Activated CD4-positive, alpha-beta memory T cell treated with anti-CD3 and anti-CD28 coated beads for 36 hours (primary cell): ENCODE measurements around the gene SLCO2A1. TPM values are rescaled to one million over a fixed set of nuclear protein-coding genes. Genes with fewer than 3 reads are reported as not detected.

Source experiments
- CTCF ChIA-PET: fragments of 350-600 bp; sonication (Branson Sonifier 250); formaldehyde crosslinking; loops from one replicate; lab custom pipeline; 2021; ENCODE audit warnings: antibody characterized with exemption, inconsistent platforms; lab: Charles Lee
- POLR2A ChIA-PET: fragments of 350-600 bp; sonication (Branson Sonifier 250); formaldehyde crosslinking; loops from one replicate; lab custom pipeline; 2021; ENCODE audit warnings: antibody characterized with exemption; lab: Charles Lee
- DNase-seq: peaks from one replicate; pipeline ENCODE4 v3.0.0-alpha.2; 2020
- H3K27ac Mint-ChIP-seq: one replicate; pipeline ENCODE4 v1.8.0; 2021; ENCODE audit warnings: mixed read lengths
- H3K27me3 Mint-ChIP-seq: one replicate; pipeline ENCODE4 v1.8.0; 2021; ENCODE audit warnings: mixed read lengths
- H3K36me3 Mint-ChIP-seq: one replicate; pipeline ENCODE4 v1.8.0; 2021; ENCODE audit warnings: mixed read lengths
- H3K4me1 Mint-ChIP-seq: one replicate; pipeline ENCODE4 v1.8.0; 2021; ENCODE audit warnings: low read depth, mixed read lengths
- H3K4me3 Mint-ChIP-seq: one replicate; pipeline ENCODE4 v1.8.0; 2021; ENCODE audit warnings: mild to moderate bottlenecking, mixed read lengths
- H3K9me3 Mint-ChIP-seq: one replicate; pipeline ENCODE4 v1.8.0; 2021; ENCODE audit warnings: mixed read lengths
- intact Hi-C: fragments of 100-400 bp; cut with micrococcal nuclease; formaldehyde crosslinking; loops from one replicate; pipeline ENCODE4 v1.15.1; 2023
- total RNA-seq, 2 experiments: library from RNA; stranded (reverse); gene quantifications; one replicate each; pipeline ENCODE4 v1.2.3, GENCODE V29; 2021

Gene SLCO2A1
- total RNA-seq, 2 experiments from 2014 or later = not detected

DNA sequence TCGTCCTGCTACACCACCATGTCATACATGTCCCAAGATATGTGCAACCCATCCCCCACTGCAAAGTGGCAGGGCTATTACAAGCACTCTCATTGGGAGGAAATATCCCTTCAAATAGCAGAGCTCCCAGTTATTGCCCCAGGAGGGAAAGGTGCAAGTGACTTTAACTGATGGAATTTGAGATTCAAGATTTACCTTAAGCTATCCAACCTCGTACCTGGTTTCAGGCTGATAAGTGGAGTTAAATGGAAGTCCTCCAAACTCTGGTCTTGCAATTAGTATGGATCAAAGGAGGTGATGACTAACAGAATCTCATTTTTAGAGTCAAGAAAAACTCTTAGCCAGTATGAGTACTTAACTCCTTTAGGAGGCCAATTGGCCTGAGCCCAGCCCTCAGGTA lies 2.1 kb downstream of the SLCO2A1 start:
- peaks cover 26% of the 10 kb centered on the region for H3K27me3 Mint-ChIP-seq
- H3K36me3 Mint-ChIP-seq = no peaks in the 10 kb centered on the region
- DNase-seq = no peak
- no peak overlapping the region for H3K4me3 Mint-ChIP-seq
- H3K9me3 Mint-ChIP-seq = no peaks in the 10 kb centered on the region
- CTCF ChIA-PET = no interaction called here
- H3K27ac Mint-ChIP-seq = no peak overlapping the region
- intact Hi-C loops = no loop called here
- POLR2A ChIA-PET = no interaction called here
- H3K4me1 Mint-ChIP-seq = peaks cover 5% of the 10 kb centered on the region

DNA sequence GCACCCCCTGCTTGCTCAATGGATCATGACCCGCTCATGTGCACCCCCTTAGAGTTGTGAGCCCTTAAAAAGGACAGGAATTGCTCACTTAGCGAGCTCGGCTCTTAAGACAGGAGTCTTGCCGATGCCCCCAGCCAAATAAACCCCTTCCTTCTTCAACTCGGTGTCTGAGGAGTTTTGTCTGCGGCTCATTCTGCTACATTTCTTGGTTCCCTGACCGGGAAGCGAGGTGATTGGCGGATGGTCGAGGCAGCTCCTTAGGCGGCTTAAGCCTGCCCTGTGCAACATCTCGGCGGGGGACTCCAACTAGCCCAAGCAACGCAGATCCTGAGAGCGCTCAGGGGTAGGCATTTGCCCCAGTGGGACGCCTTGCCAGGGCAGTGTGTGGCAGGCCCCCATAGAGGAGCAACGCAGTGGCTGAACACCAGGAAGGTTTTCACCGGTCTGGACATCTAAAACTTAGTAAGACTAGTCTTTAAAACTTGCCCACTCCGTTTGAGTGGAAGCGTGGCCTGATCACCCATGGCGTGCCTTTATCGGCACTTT lies 9.5 kb downstream of the SLCO2A1 start:
- ChIA-PET POLR2A (no interaction called here), CTCF (no interaction called here)
- intact Hi-C loops = no loop called here
- H3K9me3 Mint-ChIP-seq = no peaks in the 10 kb centered on the region
- no peaks in the 10 kb centered on the region for H3K36me3 Mint-ChIP-seq
- DNase-seq = no peak
- H3K4me3 Mint-ChIP-seq = no peak overlapping the region
- no peaks in the 10 kb centered on the region for H3K4me1 Mint-ChIP-seq
- H3K27me3 Mint-ChIP-seq = peaks cover 2% of the 10 kb centered on the region
- no peak overlapping the region for H3K27ac Mint-ChIP-seq

DNA sequence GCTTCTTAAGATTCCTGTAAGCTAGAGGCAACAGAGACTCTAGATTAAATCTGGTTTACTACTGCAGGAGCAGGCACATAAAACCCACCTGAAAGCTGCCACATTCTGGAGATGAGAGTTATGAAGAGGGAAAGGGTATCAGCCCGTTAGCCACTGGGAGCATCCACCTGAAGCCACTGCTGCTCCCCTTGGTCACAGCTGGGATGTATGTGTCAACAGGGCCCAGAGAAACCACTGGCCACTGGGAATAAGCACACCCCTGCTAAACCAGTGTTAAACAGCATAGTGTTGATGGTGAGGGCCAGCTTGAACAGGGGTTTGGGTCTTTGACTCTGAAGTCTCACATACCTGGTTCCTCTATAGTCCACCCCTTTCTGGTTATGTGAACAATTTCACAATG lies 10.9 kb downstream of the SLCO2A1 start:
- Mint-ChIP-seq H3K4me1 (no peaks in the 10 kb centered on the region), H3K27me3 (peaks cover 5% of the 10 kb centered on the region), H3K36me3 (no peaks in the 10 kb centered on the region), H3K4me3 (no peak overlapping the region), H3K9me3 (no peaks in the 10 kb centered on the region), H3K27ac (no peak overlapping the region)
- DNase-seq = no peak
- ChIA-PET POLR2A (no interaction called here), CTCF (no interaction called here)
- intact Hi-C loops = no loop called here

DNA sequence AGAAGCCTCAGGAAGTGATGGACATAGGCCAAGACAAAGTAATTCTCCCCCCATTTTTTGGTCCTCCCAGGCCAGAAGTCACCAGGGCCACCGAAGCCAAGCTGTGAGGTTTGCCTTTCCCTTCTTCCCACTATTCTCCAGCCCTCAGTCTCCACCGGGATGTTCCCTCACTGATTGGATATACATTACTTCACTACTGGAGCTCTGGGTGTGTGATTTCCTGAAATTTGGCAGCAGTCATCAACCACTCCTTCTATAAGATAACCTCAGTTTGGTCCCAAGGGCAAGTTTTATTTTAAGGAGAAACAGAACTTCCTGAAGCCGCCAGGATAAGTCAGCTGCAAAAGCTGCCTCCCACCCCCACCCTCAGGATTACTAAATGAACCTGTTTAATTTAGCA lies 11.3 kb downstream of the SLCO2A1 start:
- H3K4me1 Mint-ChIP-seq = no peaks in the 10 kb centered on the region
- H3K4me3 Mint-ChIP-seq = no peak overlapping the region
- no peaks in the 10 kb centered on the region for H3K9me3 Mint-ChIP-seq
- intact Hi-C loops = no loop called here
- ChIA-PET POLR2A (no interaction called here), CTCF (no interaction called here)
- H3K36me3 Mint-ChIP-seq = no peaks in the 10 kb centered on the region
- peaks cover 5% of the 10 kb centered on the region for H3K27me3 Mint-ChIP-seq
- DNase-seq = no peak
- H3K27ac Mint-ChIP-seq = no peak overlapping the region

DNA sequence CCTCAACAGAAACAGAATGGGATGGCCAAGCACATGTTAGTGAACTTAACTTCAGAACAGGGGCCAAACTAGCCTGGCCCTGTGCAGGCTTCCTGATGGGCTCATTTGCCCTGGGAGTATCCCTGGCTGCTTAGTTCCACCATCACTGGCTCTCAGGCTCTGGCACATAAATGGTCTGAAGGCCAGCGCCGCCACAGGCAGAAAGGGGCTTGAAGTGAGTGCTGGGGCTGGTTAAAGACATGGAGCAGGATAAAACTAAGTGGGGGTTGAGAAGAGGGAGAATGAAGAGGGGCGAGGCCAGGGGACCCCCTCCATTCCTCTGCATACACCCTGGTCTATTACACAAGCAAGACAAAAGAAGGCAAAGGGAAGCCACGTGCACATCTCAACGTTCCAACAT lies 12.2 kb downstream of the SLCO2A1 start:
- ChIA-PET CTCF (no interaction called here), POLR2A (no interaction called here)
- DNase-seq = no peak
- H3K4me3 Mint-ChIP-seq = no peak overlapping the region
- peaks cover 3% of the 10 kb centered on the region for H3K27me3 Mint-ChIP-seq
- no peaks in the 10 kb centered on the region for H3K9me3 Mint-ChIP-seq
- no peaks in the 10 kb centered on the region for H3K36me3 Mint-ChIP-seq
- intact Hi-C loops = no loop called here
- H3K27ac Mint-ChIP-seq = no peak overlapping the region
- no peaks in the 10 kb centered on the region for H3K4me1 Mint-ChIP-seq

DNA sequence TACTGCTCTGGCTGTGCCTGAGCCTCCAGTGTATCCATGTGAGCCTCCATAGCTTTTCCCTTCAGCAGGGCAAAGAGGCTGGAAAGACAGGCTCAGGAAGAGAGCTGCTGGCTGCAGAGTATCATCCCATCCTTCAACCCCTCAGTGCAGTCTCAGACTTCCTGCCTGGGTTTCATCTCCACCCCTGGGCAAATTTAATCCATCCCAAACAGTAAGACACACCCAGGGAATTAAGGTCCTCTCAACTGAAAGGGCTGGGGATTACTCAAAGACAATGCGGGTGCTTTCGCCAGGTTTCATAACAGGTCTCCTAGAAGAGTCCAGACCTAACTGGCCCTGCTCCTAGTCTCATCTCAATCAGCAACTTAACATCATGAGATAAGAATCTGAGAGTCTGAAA lies 15.5 kb downstream of the SLCO2A1 start:
- no peak for DNase-seq
- Mint-ChIP-seq H3K4me1 (no peaks in the 10 kb centered on the region), H3K27me3 (peaks cover 17% of the 10 kb centered on the region), H3K27ac (no peak overlapping the region), H3K36me3 (no peaks in the 10 kb centered on the region), H3K4me3 (no peak overlapping the region), H3K9me3 (no peaks in the 10 kb centered on the region)
- CTCF ChIA-PET = no interaction called here
- intact Hi-C loops = no loop called here
- POLR2A ChIA-PET = no interaction called here

DNA sequence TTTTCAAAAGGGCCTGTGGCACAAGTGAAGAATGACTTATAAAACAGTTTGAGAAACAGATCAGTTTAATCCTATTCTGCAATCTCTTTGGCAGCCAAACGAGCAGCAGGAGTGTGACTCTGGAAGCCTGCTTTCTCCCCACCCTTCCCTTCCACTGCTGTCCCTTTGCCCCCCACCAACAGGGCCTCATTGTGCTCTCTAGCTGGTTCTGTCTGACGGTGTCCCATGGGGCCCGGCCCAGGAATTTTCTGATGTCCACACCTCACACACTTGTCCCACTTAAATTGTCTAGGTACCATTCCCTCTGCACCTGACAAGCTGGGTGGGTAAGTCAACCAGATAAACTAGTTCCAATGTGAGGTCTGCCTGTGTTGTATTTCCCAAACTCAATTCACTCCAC lies 16.4 kb downstream of the SLCO2A1 start:
- no peaks in the 10 kb centered on the region for H3K4me1 Mint-ChIP-seq
- POLR2A ChIA-PET = no interaction called here
- no peaks in the 10 kb centered on the region for H3K36me3 Mint-ChIP-seq
- H3K27me3 Mint-ChIP-seq = peaks cover 19% of the 10 kb centered on the region
- no peak for DNase-seq
- no peak overlapping the region for H3K27ac Mint-ChIP-seq
- H3K4me3 Mint-ChIP-seq = no peak overlapping the region
- H3K9me3 Mint-ChIP-seq = no peaks in the 10 kb centered on the region
- intact Hi-C loops = no loop called here
- CTCF ChIA-PET = no interaction called here

DNA sequence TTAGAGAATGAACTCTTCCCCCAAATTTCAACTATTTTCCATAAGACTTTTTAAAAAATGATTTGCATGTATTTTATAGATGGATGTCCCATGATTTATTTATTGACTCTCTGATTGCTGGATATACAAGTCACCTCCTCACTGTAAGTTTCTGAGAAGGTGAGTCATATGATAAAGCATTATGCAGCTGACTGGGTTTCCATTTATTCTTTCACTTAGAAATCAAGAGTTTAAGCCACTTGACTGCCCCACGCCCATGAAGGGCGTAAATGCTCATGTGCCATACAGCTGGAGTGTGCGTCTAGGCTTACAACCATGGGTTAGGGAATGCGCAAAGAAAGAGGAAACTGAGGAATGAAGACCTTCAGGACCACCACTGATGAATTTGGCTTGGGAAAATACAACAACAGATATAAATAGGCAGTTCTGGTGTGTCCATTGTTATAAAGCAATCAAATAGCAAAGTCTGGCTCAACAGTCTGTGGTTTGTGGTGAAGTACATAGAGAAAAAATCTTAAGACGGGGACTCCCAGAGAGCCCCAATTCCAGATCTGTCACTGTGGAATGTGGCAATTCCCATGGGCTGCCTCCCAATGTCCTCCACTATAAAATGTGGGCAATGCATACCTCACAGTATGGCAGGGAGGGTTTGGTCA lies 20.3 kb downstream of the SLCO2A1 start:
- Mint-ChIP-seq H3K36me3 (no peaks in the 10 kb centered on the region), H3K27me3 (peaks cover 15% of the 10 kb centered on the region), H3K27ac (no peak overlapping the region), H3K4me1 (no peaks in the 10 kb centered on the region), H3K9me3 (peaks cover 4% of the 10 kb centered on the region), H3K4me3 (no peak overlapping the region)
- intact Hi-C loops = no loop called here
- no peak for DNase-seq
- POLR2A ChIA-PET = no interaction called here
- CTCF ChIA-PET = no interaction called here

DNA sequence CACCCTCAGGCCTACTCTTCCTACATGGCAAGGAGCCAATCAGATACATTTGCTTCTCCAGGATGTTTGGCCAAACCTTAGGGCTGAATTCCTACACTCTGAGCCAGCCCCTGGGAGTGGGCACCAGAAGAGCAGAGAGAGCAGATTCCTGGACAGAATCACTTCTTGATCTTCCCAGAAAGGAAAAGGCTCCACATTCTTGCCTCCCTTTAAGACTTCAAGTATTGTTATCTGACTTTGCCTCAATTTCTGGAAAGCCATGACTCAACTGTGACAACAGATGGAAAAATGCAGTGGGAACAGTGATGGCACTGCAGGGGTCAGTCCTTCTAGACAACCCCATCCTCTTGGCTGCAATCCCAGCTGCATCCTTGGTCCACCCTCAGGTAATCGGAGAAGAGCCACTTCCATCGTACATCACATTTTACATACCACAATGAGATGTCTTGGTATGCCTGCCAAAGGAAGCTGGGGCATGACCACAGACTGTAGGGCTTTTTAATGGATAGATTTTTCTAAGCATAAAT lies 21.0 kb downstream of the SLCO2A1 start:
- Mint-ChIP-seq H3K4me1 (no peaks in the 10 kb centered on the region), H3K4me3 (no peak overlapping the region), H3K27ac (no peak overlapping the region), H3K36me3 (no peaks in the 10 kb centered on the region), H3K9me3 (peaks cover 5% of the 10 kb centered on the region), H3K27me3 (peaks cover 15% of the 10 kb centered on the region)
- POLR2A ChIA-PET = no interaction called here
- intact Hi-C loops = no loop called here
- DNase-seq = no peak
- CTCF ChIA-PET = no interaction called here

DNA sequence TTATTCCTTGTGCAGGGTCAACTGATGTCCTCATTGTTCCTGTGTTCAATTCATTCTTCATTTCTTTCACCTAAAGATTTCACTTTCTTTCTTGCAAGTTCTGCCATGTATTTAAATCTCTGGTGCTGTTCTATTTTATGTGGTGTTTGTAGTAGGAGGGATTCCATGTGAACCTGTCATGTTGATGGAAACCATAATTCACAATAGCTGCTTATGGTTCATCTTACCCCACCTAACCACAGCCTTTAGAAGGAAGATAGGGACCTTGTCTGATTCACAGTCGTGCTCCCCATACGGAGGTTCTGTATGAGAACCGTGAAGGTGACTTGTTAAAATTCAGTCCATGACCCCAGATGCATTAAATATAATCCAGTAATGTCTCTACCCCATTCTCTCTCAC lies 21.9 kb downstream of the SLCO2A1 start:
- Mint-ChIP-seq H3K27ac (no peak overlapping the region), H3K4me1 (no peaks in the 10 kb centered on the region), H3K9me3 (peaks cover 5% of the 10 kb centered on the region), H3K4me3 (no peak overlapping the region), H3K27me3 (peaks cover 15% of the 10 kb centered on the region), H3K36me3 (no peaks in the 10 kb centered on the region)
- intact Hi-C loops = no loop called here
- POLR2A ChIA-PET = no interaction called here
- no peak for DNase-seq
- CTCF ChIA-PET = no interaction called here

DNA sequence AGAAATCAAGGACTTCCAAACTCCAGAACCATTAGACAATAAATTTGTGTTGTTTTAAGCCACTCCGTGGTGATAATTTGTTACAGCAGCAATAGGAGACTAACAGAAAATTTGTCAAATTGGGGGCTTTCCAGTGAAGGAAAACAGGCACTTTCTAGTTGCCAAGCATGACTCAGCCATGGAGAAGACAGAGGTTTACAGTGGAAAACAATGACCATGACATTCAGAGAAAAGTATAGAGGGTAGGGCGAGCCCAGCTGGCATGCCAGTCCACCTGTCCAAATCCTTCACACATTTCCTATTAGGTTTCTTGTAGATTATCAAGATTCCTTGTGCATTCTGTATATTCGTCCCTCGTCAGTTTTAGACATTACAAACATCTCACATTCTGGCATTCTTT lies 24.9 kb downstream of the SLCO2A1 start:
- POLR2A ChIA-PET = no interaction called here
- no peak overlapping the region for H3K4me3 Mint-ChIP-seq
- peaks cover 5% of the 10 kb centered on the region for H3K9me3 Mint-ChIP-seq
- CTCF ChIA-PET = no interaction called here
- no peak overlapping the region for H3K27ac Mint-ChIP-seq
- H3K27me3 Mint-ChIP-seq = peaks cover 4% of the 10 kb centered on the region
- no peaks in the 10 kb centered on the region for H3K36me3 Mint-ChIP-seq
- no peak for DNase-seq
- intact Hi-C loops = no loop called here
- H3K4me1 Mint-ChIP-seq = no peaks in the 10 kb centered on the region

DNA sequence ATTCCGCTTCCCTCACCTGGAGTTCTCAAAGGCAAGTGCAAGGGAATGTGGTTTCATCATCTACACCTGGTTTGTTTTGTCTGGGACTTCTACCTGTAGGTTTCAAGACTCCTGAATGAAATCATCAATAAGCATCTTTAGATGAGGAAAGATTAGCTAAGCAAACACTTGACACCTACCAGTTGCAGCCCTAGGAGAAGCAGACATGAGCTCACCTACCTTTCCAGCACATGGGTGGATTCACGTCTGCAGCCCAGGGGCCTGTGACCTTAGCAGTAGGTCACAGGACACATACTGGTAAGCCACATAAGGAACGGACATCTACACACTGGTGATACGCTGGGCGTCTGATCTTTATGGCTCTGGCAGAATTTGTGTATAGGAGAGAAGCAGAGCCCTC lies 26.7 kb downstream of the SLCO2A1 start:
- CTCF ChIA-PET = no interaction called here
- peaks cover 5% of the 10 kb centered on the region for H3K9me3 Mint-ChIP-seq
- H3K27me3 Mint-ChIP-seq = peaks cover 5% of the 10 kb centered on the region
- POLR2A ChIA-PET = no interaction called here
- intact Hi-C loops = no loop called here
- no peaks in the 10 kb centered on the region for H3K4me1 Mint-ChIP-seq
- DNase-seq = no peak
- H3K36me3 Mint-ChIP-seq = no peaks in the 10 kb centered on the region
- no peak overlapping the region for H3K27ac Mint-ChIP-seq
- H3K4me3 Mint-ChIP-seq = no peak overlapping the region

DNA sequence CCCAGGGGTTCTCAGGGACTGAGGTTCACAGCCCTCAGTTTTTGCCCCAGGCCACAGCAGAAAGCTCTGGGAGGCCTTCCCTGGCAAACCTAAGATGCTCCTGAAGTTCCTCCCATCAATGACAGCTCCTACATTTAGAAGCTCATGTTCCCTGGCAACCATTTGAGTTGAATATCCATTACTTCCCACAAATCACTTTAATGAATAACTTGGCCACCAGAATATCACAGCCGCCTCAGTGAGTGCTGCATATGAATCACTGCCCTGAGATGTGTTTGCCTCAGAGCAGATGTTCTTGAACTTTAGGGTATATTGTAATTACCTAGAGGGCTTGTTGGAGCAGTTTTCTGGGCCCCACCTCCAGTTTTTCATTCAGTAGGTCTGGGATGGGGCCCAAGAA lies 27.4 kb downstream of the SLCO2A1 start:
- no peak overlapping the region for H3K27ac Mint-ChIP-seq
- H3K9me3 Mint-ChIP-seq = peaks cover 5% of the 10 kb centered on the region
- POLR2A ChIA-PET = no interaction called here
- DNase-seq = no peak
- H3K4me3 Mint-ChIP-seq = no peak overlapping the region
- no peaks in the 10 kb centered on the region for H3K4me1 Mint-ChIP-seq
- H3K27me3 Mint-ChIP-seq = peaks cover 6% of the 10 kb centered on the region
- intact Hi-C loops = no loop called here
- CTCF ChIA-PET = no interaction called here
- H3K36me3 Mint-ChIP-seq = no peaks in the 10 kb centered on the region
